HG02798 (cell line): Measurements from ENCODE around the gene GNB5.

Experiments
- ATAC-seq: cut with Tn5 transposase; IDR thresholded peaks from one replicate; pipeline ENCODE4 v1.9.1; 2021; ENCODE audit warnings: mild to moderate bottlenecking; ENCODE audit not compliant: unreplicated experiment, poor library complexity

Gene GNB5

GRCh38 chr15:52076889-52077781 lies 114.1 kb downstream of the GNB5 start:
- no peak for ATAC-seq

- ATAC-seq: no peak
These were observed 119.6 kb downstream of the GNB5 start for GRCh38 chr15:52071570-52071969.

GRCh38 chr15:52069559-52069958 lies 121.6 kb downstream of the GNB5 start:
- no peak for ATAC-seq

DNA sequence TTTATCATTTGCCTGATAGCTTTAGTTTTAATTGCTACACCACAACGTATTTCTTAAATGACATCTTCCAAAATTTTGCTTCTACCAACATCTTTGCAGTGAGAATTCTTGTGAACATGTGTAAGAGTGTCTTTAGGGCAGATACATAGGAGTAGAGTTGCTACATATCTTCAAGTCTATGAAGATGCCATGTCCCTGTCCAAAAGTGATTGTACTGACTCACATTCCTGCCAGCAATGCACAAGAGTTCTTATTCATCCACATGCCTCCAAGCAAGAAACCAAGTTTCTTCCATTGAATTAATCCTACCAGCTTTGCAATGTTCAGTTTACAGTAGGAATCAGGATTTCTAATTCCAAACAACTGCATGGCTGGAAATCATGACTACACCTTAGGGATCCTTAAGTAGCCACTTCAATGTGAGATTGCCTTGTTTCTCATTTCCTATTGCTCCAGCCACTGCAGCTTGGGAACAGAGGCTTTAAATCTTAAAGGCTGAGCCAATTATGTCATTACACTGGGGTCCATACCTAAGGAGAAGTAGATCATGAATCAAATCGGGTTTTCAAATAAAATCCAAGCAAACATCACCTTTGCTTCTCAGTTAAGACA lies 123.1 kb downstream of the GNB5 start:
- no peak for ATAC-seq

DNA sequence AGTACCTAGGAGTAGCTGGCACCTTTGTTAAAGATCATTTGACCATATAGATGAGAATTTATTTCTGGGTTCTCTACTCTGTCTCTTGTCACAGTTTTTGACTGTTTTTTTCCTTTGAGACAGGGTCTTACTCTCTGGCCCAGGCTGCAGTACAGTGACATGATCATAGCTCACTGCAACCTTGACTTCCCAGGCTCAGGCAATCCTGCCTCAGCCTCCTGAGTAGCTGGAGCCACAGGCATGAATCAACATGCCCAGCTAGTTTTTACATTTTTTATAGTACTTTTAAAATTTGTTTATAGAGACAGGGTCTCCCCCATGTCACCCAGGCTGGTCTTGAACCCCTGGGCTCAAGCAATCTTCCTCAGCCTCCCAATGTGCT lies 123.7 kb downstream of the GNB5 start:
- ATAC-seq: no peak

DNA sequence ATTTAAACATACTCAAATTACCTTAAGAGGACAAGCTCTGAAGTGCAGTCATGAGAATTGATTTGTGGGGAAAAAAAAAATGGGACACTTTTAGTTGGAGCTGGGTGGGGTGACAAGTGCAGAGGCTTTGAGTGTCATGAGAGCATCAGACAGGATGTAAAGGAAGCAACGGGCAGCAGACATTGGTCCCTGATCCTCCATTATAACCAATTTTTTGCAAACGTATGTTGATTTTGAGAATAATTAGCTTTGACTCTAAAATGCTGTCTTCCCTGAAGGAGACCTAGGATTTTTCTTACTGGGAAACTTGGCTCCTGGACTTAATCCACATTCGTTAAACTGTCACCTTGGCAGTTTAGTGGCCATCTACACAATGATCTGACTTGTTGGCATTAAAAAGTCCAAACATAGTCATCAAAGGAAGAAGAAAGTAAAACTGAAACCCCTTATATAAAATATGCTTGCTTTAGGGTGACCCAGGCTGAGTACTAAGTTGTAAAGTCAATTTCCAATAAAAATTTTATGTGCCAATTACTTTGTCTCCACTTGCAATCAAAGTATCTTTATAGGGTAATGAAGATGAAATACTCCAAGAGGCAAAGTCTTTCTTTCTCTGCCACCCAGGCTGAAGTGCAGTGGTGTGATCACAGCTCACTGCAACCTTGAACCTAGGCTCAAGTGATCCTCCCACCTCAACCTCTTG lies 124.2 kb downstream of the GNB5 start:
- no peak for ATAC-seq
